HCT116 (cell line): ENCODE results near the gene CD247. TPM values are rescaled to one million over a fixed set of nuclear protein-coding genes. Genes with fewer than 3 reads are reported as not detected.

Experiments used
- ATAC-seq: fragments of 200-7000 bp; cut with Tn5 transposase; 2 replicates; pipeline ENCODE4 v1.9.1; 2020; ENCODE audit warnings: mild to moderate bottlenecking, moderate library complexity
- BruUV-seq: library from RNA; stranded (reverse); fragments of 400-500 nt; replicated peaks from 2 replicates; lab custom pipeline; 2021; lab: Mats Ljungman, UMichigan
- CTCF ChIA-PET: fragments of 300-600 bp; sonication (Branson Sonifier 250); formaldehyde crosslinking; loops from one replicate; lab custom pipeline; 2021; ENCODE audit warnings: antibody characterized with exemption; lab: Charles Lee
- POLR2A ChIA-PET: fragments of 300-600, 350-600 bp; sonication (Branson Sonifier 250); formaldehyde crosslinking; loops from one replicate; lab custom pipeline; 2021; ENCODE audit warnings: antibody characterized with exemption; lab: Charles Lee
- RAD21 ChIA-PET, 2 experiments: fragments of 300-600 bp; sonication (Branson Sonifier 250); formaldehyde crosslinking; loops; one replicate each; lab custom pipeline; 2023; ENCODE audit warnings: low total read pairs in 2 of 2; ENCODE audit not compliant: uncharacterized antibody in 2 of 2, unreplicated experiment in 2 of 2, low non-redundant PET in 1 of 2; lab: Charles Lee
- DNase-seq: peaks from one replicate; pipeline ENCODE4 v3.0.0-alpha.2; 2010; ENCODE audit warnings: low read depth, low spot score
- H2AFZ ChIP-seq: fragments of 200-600 bp; shearing (Covaris generic), sonication (generic); 2 replicates; pipeline ENCODE4 v1.6.1; 2017; ENCODE audit warnings: low read depth, mixed run types, mixed read lengths, antibody characterized with exemption, low read length; ENCODE audit not compliant: poor library complexity, severe bottlenecking
- H3K27ac ChIP-seq: 2 replicates; pipeline ENCODE4 v1.5.1; 2012; ENCODE audit warnings: low read depth, low read length
- H3K27me3 ChIP-seq: fragments of 200-600 bp; sonication (generic); 2 replicates; pipeline ENCODE4 v1.6.1; 2016; ENCODE audit warnings: mixed run types, low read length, mixed read lengths; ENCODE audit not compliant: insufficient read depth
- H3K36me3 ChIP-seq, 2 experiments: fragments of 200-500 bp in 1 of 2; fragments of 200-600 bp in 1 of 2; sonication (Bioruptor generic) in 1 of 2; sonication (generic) in 1 of 2; 2 replicates each; pipeline versions ENCODE4 v1.5.1 to v1.6.1; 2014 to 2016; ENCODE audit warnings: low read length in 2 of 2, inconsistent platforms in 1 of 2, mixed read lengths in 1 of 2, mixed run types in 1 of 2; ENCODE audit not compliant: insufficient read depth in 2 of 2, control insufficient read depth in 1 of 2
- H3K4me1 ChIP-seq, 2 experiments: fragments of 200-600 bp in 1 of 2; sonication (generic) in 1 of 2; 2 replicates each; pipeline versions ENCODE4 v1.5.1 to v1.6.1; 2012 to 2017; ENCODE audit warnings: low read length in 2 of 2, inconsistent platforms in 1 of 2, mild to moderate bottlenecking in 1 of 2, mixed read lengths in 1 of 2, mixed run types in 1 of 2, moderate library complexity in 1 of 2; ENCODE audit not compliant: insufficient read depth in 2 of 2, control insufficient read depth in 1 of 2
- H3K4me2 ChIP-seq: fragments of 200-600 bp; sonication (generic); 2 replicates; pipeline ENCODE4 v1.6.1; 2017; ENCODE audit warnings: mixed run types, low read length, mixed read lengths
- H3K4me3 ChIP-seq, 2 experiments: fragments of 200-600 bp in 1 of 2; sonication (generic) in 1 of 2; replicated peaks in 1 of 2; 2 replicates each; pipeline ENCODE4 v1.5.1; 2011 to 2016; ENCODE audit warnings: low read length in 2 of 2, control low read depth in 1 of 2, low read depth in 1 of 2, mild to moderate bottlenecking in 1 of 2, mixed read lengths in 1 of 2, mixed run types in 1 of 2
- H3K79me2 ChIP-seq: fragments of 200-600 bp; sonication (generic); 2 replicates; pipeline ENCODE4 v1.6.1; 2017; ENCODE audit warnings: mild to moderate bottlenecking, mixed run types, low read length, moderate library complexity, mixed read lengths; ENCODE audit not compliant: insufficient read depth
- H3K9ac ChIP-seq: fragments of 200-600 bp; sonication (generic); 2 replicates; pipeline ENCODE4 v1.6.1; 2016; ENCODE audit warnings: low read length, mixed read lengths
- H3K9me2 ChIP-seq: fragments of 200-600 bp; sonication (generic), shearing (Covaris generic); 2 replicates; pipeline ENCODE4 v1.6.1; 2017; ENCODE audit warnings: mixed run types, mild to moderate bottlenecking, moderate library complexity; ENCODE audit not compliant: insufficient read depth
- H3K9me3 ChIP-seq, 2 experiments: fragments of 200-500 bp in 1 of 2; fragments of 200-600 bp in 1 of 2; sonication (Bioruptor generic) in 1 of 2; sonication (generic) in 1 of 2; 2 replicates each; pipeline ENCODE4 v1.6.1; 2014 to 2017; ENCODE audit warnings: low read length in 2 of 2, mixed read lengths in 2 of 2, inconsistent platforms in 1 of 2, low read depth in 1 of 2, mild to moderate bottlenecking in 1 of 2, mixed run types in 1 of 2, moderate library complexity in 1 of 2; ENCODE audit not compliant: control insufficient read depth in 1 of 2, insufficient read depth in 1 of 2
- H4K20me1 ChIP-seq: fragments of 200-600 bp; sonication (generic), shearing (Covaris generic); 2 replicates; pipeline ENCODE4 v1.6.1; 2017; ENCODE audit warnings: mixed run types, mild to moderate bottlenecking, moderate library complexity; ENCODE audit not compliant: insufficient read depth
- ELF1 ChIP-seq: IDR thresholded peaks from 2 replicates; pipeline ENCODE4 v1.6.1; 2012; ENCODE audit warnings: low read depth, borderline replicate concordance
- EZH2 ChIP-seq: fragments of 200-600 bp; sonication (generic); IDR thresholded peaks from 2 replicates; pipeline ENCODE4 v1.6.1; 2017; ENCODE audit warnings: antibody characterized with exemption, mixed run types
- FOSL1 ChIP-seq: IDR thresholded peaks from 2 replicates; pipeline ENCODE4 v1.6.1; 2012; ENCODE audit warnings: low read depth
- RAD21 ChIP-seq: IDR thresholded peaks from 2 replicates; pipeline ENCODE4 v1.6.1; 2012; ENCODE audit warnings: low read depth, mild to moderate bottlenecking
- intact Hi-C: fragments of 100-400 bp; cut with micrococcal nuclease; formaldehyde crosslinking; loops from 2 replicates; pipeline ENCODE4 v1.10.0; 2022
- total RNA-seq: library from RNA; stranded (reverse); gene quantifications from one replicate; pipeline ENCODE4 v1.2.1, GENCODE V29; 2021; ENCODE audit not compliant: unreplicated experiment
- TF ChIP-seq, protein P1 (sequence below): IDR thresholded peaks from 2 replicates; pipeline ENCODE4 v1.6.1; 2012; ENCODE audit warnings: low read depth
- TF ChIP-seq, protein P2 (sequence below), 3 experiments: fragments of 200-600 bp in 1 of 3; sonication (generic) in 1 of 3; IDR thresholded peaks in 2 of 3; conservative IDR thresholded peaks in 1 of 3; 2 replicates each; pipeline ENCODE4 v1.5.1; 2012 to 2017; ENCODE audit warnings: low read depth in 2 of 3, low read length in 2 of 3, antibody characterized with exemption in 1 of 3, borderline replicate concordance in 1 of 3, control low read depth in 1 of 3, mild to moderate bottlenecking in 1 of 3, mixed read lengths in 1 of 3, mixed run types in 1 of 3, moderate library complexity in 1 of 3; ENCODE audit not compliant: insufficient read depth in 1 of 3
- TF ChIP-seq, protein P3 (sequence below): IDR thresholded peaks from 2 replicates; pipeline ENCODE4 v1.6.1; 2012

CD247 gene
- total RNA-seq, 1 experiment from 2014 or later = 0.57 TPM

DNA sequence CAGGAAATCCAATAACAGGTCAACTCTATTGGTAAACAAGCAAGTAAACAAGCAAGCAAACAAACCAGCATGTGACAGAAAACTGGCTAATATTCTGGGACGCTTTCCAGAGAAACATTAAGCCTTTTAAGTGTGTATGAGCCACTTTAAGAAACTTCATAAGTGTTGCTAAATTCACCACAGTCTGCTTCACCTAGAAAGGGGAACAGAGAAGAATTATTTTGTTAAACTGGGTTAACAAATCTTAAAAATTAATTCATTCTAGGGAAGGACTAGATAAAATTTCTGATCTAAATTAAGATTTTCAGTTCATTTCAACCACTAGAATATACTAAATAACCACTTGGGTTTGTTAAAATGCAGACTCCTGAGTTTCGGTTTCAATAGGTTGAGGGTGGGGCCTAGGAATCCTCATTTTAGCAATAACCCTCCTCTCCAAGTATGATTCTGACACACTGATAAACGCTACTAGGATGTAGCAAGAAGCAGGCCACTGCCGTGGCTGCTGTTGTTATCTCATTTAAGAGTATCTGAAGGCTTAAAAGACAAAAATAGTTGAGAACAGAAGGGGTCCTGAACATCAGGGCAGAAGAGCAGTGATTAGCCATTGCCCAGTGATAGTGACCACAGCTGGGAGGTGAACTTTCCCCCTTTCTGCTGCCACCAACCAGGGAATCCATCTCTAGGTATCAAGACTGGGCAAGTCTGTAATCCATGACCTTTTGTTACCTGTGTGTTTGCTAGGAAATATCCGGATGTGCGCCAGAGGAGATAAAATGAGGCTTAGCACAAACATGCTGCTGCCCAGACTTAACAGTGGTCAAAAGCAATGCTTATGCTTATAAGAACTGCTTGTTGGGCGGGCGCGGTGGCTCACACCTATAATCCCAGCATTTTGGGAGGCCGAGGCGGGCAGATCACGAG is 24.0 kb upstream of the CD247 start:
- H3K79me2 ChIP-seq = no peaks in the 10 kb centered on the region
- TF ChIP-seq EZH2 (no peak), ELF1 (no peak), FOSL1 (no peak), RAD21 (no peak)
- TF ChIP-seq, protein P1, sequence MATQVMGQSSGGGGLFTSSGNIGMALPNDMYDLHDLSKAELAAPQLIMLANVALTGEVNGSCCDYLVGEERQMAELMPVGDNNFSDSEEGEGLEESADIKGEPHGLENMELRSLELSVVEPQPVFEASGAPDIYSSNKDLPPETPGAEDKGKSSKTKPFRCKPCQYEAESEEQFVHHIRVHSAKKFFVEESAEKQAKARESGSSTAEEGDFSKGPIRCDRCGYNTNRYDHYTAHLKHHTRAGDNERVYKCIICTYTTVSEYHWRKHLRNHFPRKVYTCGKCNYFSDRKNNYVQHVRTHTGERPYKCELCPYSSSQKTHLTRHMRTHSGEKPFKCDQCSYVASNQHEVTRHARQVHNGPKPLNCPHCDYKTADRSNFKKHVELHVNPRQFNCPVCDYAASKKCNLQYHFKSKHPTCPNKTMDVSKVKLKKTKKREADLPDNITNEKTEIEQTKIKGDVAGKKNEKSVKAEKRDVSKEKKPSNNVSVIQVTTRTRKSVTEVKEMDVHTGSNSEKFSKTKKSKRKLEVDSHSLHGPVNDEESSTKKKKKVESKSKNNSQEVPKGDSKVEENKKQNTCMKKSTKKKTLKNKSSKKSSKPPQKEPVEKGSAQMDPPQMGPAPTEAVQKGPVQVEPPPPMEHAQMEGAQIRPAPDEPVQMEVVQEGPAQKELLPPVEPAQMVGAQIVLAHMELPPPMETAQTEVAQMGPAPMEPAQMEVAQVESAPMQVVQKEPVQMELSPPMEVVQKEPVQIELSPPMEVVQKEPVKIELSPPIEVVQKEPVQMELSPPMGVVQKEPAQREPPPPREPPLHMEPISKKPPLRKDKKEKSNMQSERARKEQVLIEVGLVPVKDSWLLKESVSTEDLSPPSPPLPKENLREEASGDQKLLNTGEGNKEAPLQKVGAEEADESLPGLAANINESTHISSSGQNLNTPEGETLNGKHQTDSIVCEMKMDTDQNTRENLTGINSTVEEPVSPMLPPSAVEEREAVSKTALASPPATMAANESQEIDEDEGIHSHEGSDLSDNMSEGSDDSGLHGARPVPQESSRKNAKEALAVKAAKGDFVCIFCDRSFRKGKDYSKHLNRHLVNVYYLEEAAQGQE = no peak
- TF ChIP-seq, protein P2, sequence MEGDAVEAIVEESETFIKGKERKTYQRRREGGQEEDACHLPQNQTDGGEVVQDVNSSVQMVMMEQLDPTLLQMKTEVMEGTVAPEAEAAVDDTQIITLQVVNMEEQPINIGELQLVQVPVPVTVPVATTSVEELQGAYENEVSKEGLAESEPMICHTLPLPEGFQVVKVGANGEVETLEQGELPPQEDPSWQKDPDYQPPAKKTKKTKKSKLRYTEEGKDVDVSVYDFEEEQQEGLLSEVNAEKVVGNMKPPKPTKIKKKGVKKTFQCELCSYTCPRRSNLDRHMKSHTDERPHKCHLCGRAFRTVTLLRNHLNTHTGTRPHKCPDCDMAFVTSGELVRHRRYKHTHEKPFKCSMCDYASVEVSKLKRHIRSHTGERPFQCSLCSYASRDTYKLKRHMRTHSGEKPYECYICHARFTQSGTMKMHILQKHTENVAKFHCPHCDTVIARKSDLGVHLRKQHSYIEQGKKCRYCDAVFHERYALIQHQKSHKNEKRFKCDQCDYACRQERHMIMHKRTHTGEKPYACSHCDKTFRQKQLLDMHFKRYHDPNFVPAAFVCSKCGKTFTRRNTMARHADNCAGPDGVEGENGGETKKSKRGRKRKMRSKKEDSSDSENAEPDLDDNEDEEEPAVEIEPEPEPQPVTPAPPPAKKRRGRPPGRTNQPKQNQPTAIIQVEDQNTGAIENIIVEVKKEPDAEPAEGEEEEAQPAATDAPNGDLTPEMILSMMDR (IDR thresholded peaks at IDR 0.05 in 2 of 3, conservative IDR thresholded peaks at IDR 0.05 in 1 of 3; ENCODE audit: borderline replicate concordance in 1 of 3, insufficient read depth in 1 of 3, low read depth in 2 of 3, low read length in 2 of 3) = no peak
- TF ChIP-seq, protein P3, sequence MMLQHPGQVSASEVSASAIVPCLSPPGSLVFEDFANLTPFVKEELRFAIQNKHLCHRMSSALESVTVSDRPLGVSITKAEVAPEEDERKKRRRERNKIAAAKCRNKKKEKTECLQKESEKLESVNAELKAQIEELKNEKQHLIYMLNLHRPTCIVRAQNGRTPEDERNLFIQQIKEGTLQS = no peak
- TF ChIP-seq, all 23 proteins: peak for 0
- intact Hi-C loops = no loop called here
- no peak overlapping the region for H3K4me2 ChIP-seq
- POLR2A ChIA-PET = interaction anchor here (0.9 kb wide), 1 partner anchor 11 kb away, joined by 3 read pairs; the partner anchor contains the start of gene CREG1
- no peaks in the 10 kb centered on the region for H3K9me2 ChIP-seq
- ATAC-seq (no peak), DNase-seq (no peak)
- H3K9ac ChIP-seq = no peak overlapping the region
- H3K36me3 ChIP-seq = peaks cover 5 to 17% of the 10 kb centered on the region in 2 experiments; a peak in 3 of 4 replicates
- H3K27ac ChIP-seq = no peak overlapping the region
- no peaks in the 10 kb centered on the region for H4K20me1 ChIP-seq
- no peaks in the 10 kb centered on the region for H3K4me1 ChIP-seq
- no TSS peak for BruUV-seq
- RAD21 ChIA-PET = no interaction called here
- H2AFZ ChIP-seq = no peak overlapping the region
- no peaks in the 10 kb centered on the region for H3K27me3 ChIP-seq
- no peaks in the 10 kb centered on the region for H3K9me3 ChIP-seq
- CTCF ChIA-PET = interaction anchor here (2.5 kb wide), 1 partner anchor 11 kb away, joined by 17 read pairs; the partner anchor contains the start of gene CREG1
- H3K4me3 ChIP-seq = no peak overlapping the region
